IPS-15b (cell line): ENCODE data around the gene MACF1.
"Not testable (repeated sequence)": the region's sequence is repeated elsewhere in the genome, so short reads cannot be mapped to it uniquely, and the experiment has no call there.

Source experiments
- H3K27me3 ChIP-seq: one replicate; pipeline ENCODE4 v1.6.1; 2013; ENCODE audit warnings: low read length; ENCODE audit not compliant: control insufficient read depth, insufficient read depth
- H3K36me3 ChIP-seq: one replicate; pipeline ENCODE4 v1.6.1; 2013; ENCODE audit warnings: low read length; ENCODE audit not compliant: control insufficient read depth, insufficient read depth
- H3K4me1 ChIP-seq: one replicate; pipeline ENCODE4 v1.6.1; 2013; ENCODE audit warnings: mild to moderate bottlenecking, low read length; ENCODE audit not compliant: control insufficient read depth, insufficient read depth
- H3K4me3 ChIP-seq: one replicate; pipeline ENCODE4 v1.5.1; 2013; ENCODE audit warnings: low read depth, low read length
- H3K9ac ChIP-seq: one replicate; pipeline ENCODE4 v1.6.1; 2013; ENCODE audit warnings: low read depth, mild to moderate bottlenecking, low read length
- H3K9me3 ChIP-seq: one replicate; pipeline ENCODE4 v1.6.1; 2013; ENCODE audit warnings: mild to moderate bottlenecking, low read length; ENCODE audit not compliant: control insufficient read depth, insufficient read depth

Gene MACF1, protein sequence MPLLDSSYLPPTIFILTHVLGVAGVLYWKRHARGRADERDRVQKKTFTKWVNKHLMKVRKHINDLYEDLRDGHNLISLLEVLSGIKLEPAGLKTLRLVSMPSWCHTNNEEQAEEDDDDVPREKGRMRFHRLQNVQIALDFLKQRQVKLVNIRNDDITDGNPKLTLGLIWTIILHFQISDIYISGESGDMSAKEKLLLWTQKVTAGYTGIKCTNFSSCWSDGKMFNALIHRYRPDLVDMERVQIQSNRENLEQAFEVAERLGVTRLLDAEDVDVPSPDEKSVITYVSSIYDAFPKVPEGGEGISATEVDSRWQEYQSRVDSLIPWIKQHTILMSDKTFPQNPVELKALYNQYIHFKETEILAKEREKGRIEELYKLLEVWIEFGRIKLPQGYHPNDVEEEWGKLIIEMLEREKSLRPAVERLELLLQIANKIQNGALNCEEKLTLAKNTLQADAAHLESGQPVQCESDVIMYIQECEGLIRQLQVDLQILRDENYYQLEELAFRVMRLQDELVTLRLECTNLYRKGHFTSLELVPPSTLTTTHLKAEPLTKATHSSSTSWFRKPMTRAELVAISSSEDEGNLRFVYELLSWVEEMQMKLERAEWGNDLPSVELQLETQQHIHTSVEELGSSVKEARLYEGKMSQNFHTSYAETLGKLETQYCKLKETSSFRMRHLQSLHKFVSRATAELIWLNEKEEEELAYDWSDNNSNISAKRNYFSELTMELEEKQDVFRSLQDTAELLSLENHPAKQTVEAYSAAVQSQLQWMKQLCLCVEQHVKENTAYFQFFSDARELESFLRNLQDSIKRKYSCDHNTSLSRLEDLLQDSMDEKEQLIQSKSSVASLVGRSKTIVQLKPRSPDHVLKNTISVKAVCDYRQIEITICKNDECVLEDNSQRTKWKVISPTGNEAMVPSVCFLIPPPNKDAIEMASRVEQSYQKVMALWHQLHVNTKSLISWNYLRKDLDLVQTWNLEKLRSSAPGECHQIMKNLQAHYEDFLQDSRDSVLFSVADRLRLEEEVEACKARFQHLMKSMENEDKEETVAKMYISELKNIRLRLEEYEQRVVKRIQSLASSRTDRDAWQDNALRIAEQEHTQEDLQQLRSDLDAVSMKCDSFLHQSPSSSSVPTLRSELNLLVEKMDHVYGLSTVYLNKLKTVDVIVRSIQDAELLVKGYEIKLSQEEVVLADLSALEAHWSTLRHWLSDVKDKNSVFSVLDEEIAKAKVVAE (N-terminal part only)

DNA sequence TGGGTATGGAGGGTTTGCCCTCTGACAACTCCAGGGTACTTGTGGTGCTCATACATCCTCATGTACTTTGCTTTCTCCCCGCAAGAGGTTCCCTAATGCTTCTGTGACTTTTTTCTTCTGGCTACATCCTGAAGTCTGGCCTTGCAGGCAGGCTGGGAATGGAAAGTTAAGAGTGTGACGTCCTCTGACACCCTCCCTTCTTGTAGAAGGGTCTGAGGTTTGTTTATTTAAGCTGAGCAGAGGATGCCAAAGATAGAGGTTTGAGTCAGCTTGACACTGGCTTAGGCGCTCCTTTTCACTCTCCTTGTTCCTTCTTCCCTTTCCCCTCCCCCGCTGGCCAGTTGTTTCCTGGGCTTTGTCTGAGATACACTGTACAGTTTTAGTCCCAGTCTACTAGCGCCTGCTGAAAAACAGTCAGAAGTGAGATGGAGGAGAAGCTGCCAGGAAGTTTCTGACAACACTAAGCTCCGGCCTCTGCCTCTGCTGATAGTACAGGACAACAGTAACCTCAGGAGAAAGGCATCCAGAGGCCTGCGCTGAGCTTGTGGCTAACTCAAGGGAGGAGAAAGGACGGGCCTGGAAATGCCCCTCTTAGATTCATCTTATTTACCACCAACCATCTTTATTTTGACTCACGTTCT, at the start of gene MACF1:
TSS of gene MACF1 (plus strand) at position 255 of the 641 bp plus-strand sequence. CDS start at position 583, 328 bp downstream.
- Histone ChIP-seq H3K4me1 (peaks cover 20% of the 10 kb centered on the region), H3K9ac (no peak within 1 kb of the TSS), H3K36me3 (no peaks in the 10 kb centered on the region), H3K9me3 (no peaks in the 10 kb centered on the region), H3K4me3 (no peak within 1 kb of the TSS), H3K27me3 (no peaks in the 10 kb centered on the region)

DNA sequence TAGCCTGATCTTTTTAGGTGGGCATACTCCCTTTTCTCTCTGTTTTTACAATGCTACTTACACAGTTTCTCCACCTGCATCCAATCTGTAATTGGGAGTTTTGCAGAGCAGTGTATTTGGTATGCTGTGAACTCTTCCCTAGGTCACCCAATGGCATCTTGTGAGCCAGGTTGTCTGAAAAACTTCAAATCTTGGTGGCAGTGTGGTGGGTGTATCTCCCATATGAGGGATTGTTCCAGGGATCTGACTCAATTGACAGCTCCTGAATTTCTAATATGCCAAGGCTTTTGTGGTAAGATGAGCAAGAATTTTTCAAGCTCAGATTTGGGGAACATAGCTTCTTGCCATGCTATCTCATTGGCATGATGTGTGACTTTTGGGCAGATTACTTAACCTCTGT, 47.2 kb upstream of the MACF1 start:
- Histone ChIP-seq H3K4me1 (peaks cover 30% of the 10 kb centered on the region), H3K9me3 (no peaks in the 10 kb centered on the region), H3K27me3 (no peaks in the 10 kb centered on the region), H3K36me3 (no peaks in the 10 kb centered on the region), H3K9ac (no peak overlapping the region), H3K4me3 (no peak overlapping the region)

GRCh38 chr1:39158327-39159086, 46.0 kb upstream of the MACF1 start:
- no peaks in the 10 kb centered on the region for H3K36me3 ChIP-seq
- peak overlapping the region; percentile 79 for H3K9ac ChIP-seq
- H3K9me3 ChIP-seq: no peaks in the 10 kb centered on the region
- peak overlapping the region; percentile 78 for H3K4me3 ChIP-seq
- H3K4me1 ChIP-seq: peaks cover 27% of the 10 kb centered on the region
- no peaks in the 10 kb centered on the region for H3K27me3 ChIP-seq

- Histone ChIP-seq H3K9me3 (no peaks in the 10 kb centered on the region), H3K4me3 (peak overlapping the region; percentile 78), H3K36me3 (no peaks in the 10 kb centered on the region), H3K9ac (peak overlapping the region; percentile 79), H3K27me3 (no peaks in the 10 kb centered on the region), H3K4me1 (peaks cover 22% of the 10 kb centered on the region)
These were observed 45.1 kb upstream of the MACF1 start for GRCh38 chr1:39159224-39160036.

DNA sequence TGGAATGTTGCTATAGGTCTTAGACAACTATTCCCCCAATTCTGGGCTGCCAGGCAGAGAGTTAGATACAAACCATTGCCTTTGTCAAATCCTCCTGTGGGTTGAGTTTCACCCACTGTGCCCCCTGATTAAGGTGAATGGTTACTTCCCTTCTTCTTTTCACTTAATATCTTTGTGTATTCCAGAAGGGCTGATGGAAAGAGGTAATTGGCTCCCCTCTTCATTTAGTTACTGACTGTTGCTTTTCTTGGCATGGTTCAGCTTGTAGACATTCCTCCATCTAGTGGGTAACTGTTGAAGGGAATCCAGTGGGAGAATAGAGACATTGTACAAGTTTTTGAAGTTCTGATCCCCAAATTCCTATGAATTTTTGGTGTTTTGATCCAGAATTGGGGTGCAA, 43.8 kb upstream of the MACF1 start:
- H3K9ac ChIP-seq: no peak overlapping the region
- H3K36me3 ChIP-seq: no peaks in the 10 kb centered on the region
- H3K27me3 ChIP-seq: no peaks in the 10 kb centered on the region
- H3K4me3 ChIP-seq: no peak overlapping the region
- H3K4me1 ChIP-seq: peaks cover 18% of the 10 kb centered on the region
- no peaks in the 10 kb centered on the region for H3K9me3 ChIP-seq

DNA sequence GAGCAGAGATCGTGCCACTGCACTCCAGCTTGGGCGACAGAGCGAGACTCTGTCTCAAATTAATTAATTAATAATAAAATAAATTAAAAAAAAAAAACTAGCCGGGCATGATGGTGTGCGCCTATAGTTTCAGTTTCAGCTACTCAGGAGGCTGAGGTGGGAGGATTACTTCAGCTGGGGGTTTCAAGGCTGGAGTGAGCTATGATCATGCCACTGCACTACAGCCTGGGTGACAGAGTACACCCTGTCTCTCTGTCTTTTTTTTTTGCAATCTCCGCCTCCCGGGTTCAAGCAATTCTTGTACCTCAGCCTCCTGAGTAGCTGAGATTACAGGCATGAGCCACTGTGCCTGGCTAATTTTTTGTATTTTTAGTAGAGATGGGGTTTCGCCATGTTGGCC, 42.7 kb upstream of the MACF1 start:
- peaks cover 19% of the 10 kb centered on the region for H3K4me1 ChIP-seq
- H3K27me3 ChIP-seq, H3K4me3 ChIP-seq, H3K36me3 ChIP-seq, H3K9me3 ChIP-seq, H3K9ac ChIP-seq: not testable (repeated sequence)

DNA sequence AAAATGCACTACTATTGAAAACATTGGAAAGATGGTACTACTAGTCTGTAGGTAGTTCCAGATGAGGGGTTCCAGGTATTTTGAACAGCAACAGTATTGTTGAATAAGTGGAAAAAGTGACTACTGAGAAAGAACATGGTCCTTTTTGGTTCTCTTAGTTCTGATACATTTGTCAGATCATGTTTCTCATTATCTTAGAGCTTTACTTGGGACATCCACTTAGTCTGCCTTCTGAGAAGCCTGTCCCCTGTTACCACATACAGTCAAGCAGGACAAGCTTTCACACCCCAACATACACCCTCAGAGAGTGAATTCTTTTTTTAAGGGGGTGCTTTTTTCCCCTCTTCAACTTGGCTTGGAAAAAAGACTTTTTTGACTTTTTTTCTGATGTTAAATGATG, 41.0 kb upstream of the MACF1 start:
- H3K4me1 ChIP-seq: peaks cover 13% of the 10 kb centered on the region
- H3K9me3 ChIP-seq: no peaks in the 10 kb centered on the region
- H3K9ac ChIP-seq: no peak overlapping the region
- H3K27me3 ChIP-seq: no peaks in the 10 kb centered on the region
- H3K36me3 ChIP-seq: no peaks in the 10 kb centered on the region
- H3K4me3 ChIP-seq: no peak overlapping the region

- peaks cover 6% of the 10 kb centered on the region for H3K4me1 ChIP-seq
- no peak overlapping the region for H3K9ac ChIP-seq
- H3K36me3 ChIP-seq: no peaks in the 10 kb centered on the region
- H3K4me3 ChIP-seq: no peak overlapping the region
- no peaks in the 10 kb centered on the region for H3K9me3 ChIP-seq
- H3K27me3 ChIP-seq: no peaks in the 10 kb centered on the region
These were observed 40.2 kb upstream of the MACF1 start for GRCh38 chr1:39164256-39164655.

GRCh38 chr1:39165049-39165448, 39.4 kb upstream of the MACF1 start:
- no peak overlapping the region for H3K4me3 ChIP-seq
- H3K36me3 ChIP-seq: no peaks in the 10 kb centered on the region
- H3K9ac ChIP-seq: no peak overlapping the region
- H3K9me3 ChIP-seq: no peaks in the 10 kb centered on the region
- H3K27me3 ChIP-seq: no peaks in the 10 kb centered on the region
- peaks cover 6% of the 10 kb centered on the region for H3K4me1 ChIP-seq

DNA sequence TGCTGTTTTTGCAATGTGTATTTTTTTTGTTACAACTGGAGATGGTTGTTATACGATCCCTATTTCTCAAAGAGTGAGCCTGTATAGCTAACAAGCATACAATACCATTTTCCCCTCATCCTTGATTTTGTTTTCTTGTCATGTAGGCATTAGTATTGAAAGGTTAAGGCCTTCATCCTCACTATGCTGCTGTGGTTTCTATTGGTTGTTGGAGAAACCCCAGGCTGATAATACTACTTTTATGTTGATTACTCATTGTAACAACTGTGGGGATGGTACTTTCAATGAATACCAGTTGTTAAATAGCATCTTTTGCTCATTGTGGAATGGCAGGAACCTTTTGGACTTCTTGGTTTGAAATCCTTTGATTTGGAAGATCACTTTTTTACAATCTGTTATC, 39.0 kb upstream of the MACF1 start:
- no peak overlapping the region for H3K9ac ChIP-seq
- H3K36me3 ChIP-seq: no peaks in the 10 kb centered on the region
- H3K27me3 ChIP-seq: no peaks in the 10 kb centered on the region
- peaks cover 8% of the 10 kb centered on the region for H3K4me1 ChIP-seq
- H3K9me3 ChIP-seq: no peaks in the 10 kb centered on the region
- H3K4me3 ChIP-seq: no peak overlapping the region
